Measurements from ENCODE around the gene PLCH1.

PLCH1 gene

GRCh38 chr3:155790272-155790925 is 45.5 kb upstream of the PLCH1 start:
- Histone ChIP-seq H3K4me1 (ENCODE audit: insufficient read depth, low read length, severe bottlenecking) (no peaks in the 10 kb centered on the region), H3F3A (ENCODE audit: insufficient read depth, low read length) (no peaks in the 10 kb centered on the region), H3K36me3 (ENCODE audit: insufficient read depth, low read length) (peaks cover 12% of the 10 kb centered on the region), H3K4me3 (ENCODE audit: low read depth, low read length, poor library complexity, severe bottlenecking) (no peak overlapping the region), H3K9ac (ENCODE audit: low read length) (no peak overlapping the region), H3K9me3 (ENCODE audit: low read length) (0 out of 2 replicates have a peak, but pooled peaks cover 3% of the 10 kb centered on the region), H3K27me3 (ENCODE audit: insufficient read depth, low read length) (no peaks in the 10 kb centered on the region), H3K4me2 (ENCODE audit: low read length) (no peak overlapping the region), H3K27ac (ENCODE audit: low read depth, low read length, poor library complexity, severe bottlenecking) (no peak overlapping the region), H3K79me2 (ENCODE audit: insufficient read depth, low read length) (no peaks in the 10 kb centered on the region), H2AFZ (ENCODE audit: low read length) (no peak overlapping the region), H3K9me2 (ENCODE audit: low read depth, low read length) (no peaks in the 10 kb centered on the region), H4K20me1 (ENCODE audit: insufficient read depth, low read length) (no peaks in the 10 kb centered on the region)
- no peak for TF ChIP-seq CTCF (IDR thresholded peaks at IDR 0.05; ENCODE audit: low read length)
- TF ChIP-seq EZH2 (IDR thresholded peaks at IDR 0.05; ENCODE audit: borderline replicate concordance, low read length): no peak

GRCh38 chr3:155785662-155786295 is 40.9 kb upstream of the PLCH1 start:
- no peaks in the 10 kb centered on the region for H3K79me2 ChIP-seq (ENCODE audit: insufficient read depth, low read length)
- H3K4me3 ChIP-seq (ENCODE audit: low read depth, low read length, poor library complexity, severe bottlenecking): no peak overlapping the region
- TF ChIP-seq EZH2 (IDR thresholded peaks at IDR 0.05; ENCODE audit: borderline replicate concordance, low read length): no peak
- TF ChIP-seq CTCF (IDR thresholded peaks at IDR 0.05; ENCODE audit: low read length): no peak
- no peaks in the 10 kb centered on the region for H3K9me2 ChIP-seq (ENCODE audit: low read depth, low read length)
- no peaks in the 10 kb centered on the region for H3F3A ChIP-seq (ENCODE audit: insufficient read depth, low read length)
- no peaks in the 10 kb centered on the region; the same call in 1 of the 2 replicates for H3K36me3 ChIP-seq (ENCODE audit: insufficient read depth, low read length)
- H3K4me1 ChIP-seq (ENCODE audit: insufficient read depth, low read length, severe bottlenecking): no peaks in the 10 kb centered on the region
- H3K9me3 ChIP-seq (ENCODE audit: low read length): peaks cover 13% of the 10 kb centered on the region
- H3K4me2 ChIP-seq (ENCODE audit: low read length): no peak overlapping the region
- no peaks in the 10 kb centered on the region for H4K20me1 ChIP-seq (ENCODE audit: insufficient read depth, low read length)
- H3K27ac ChIP-seq (ENCODE audit: low read depth, low read length, poor library complexity, severe bottlenecking): no peak overlapping the region
- no peak overlapping the region for H2AFZ ChIP-seq (ENCODE audit: low read length)
- no peaks in the 10 kb centered on the region for H3K27me3 ChIP-seq (ENCODE audit: insufficient read depth, low read length)
- no peak overlapping the region for H3K9ac ChIP-seq (ENCODE audit: low read length)

- Histone ChIP-seq H3K27ac (ENCODE audit: low read depth, low read length, poor library complexity, severe bottlenecking) (no peak overlapping the region), H3K4me1 (ENCODE audit: insufficient read depth, low read length, severe bottlenecking) (no peaks in the 10 kb centered on the region), H3K9me3 (ENCODE audit: low read length) (peaks cover 10% of the 10 kb centered on the region), H3K36me3 (ENCODE audit: insufficient read depth, low read length) (no peaks in the 10 kb centered on the region; the same call in 1 of the 2 replicates), H3K79me2 (ENCODE audit: insufficient read depth, low read length) (no peaks in the 10 kb centered on the region), H3K9ac (ENCODE audit: low read length) (no peak overlapping the region), H3F3A (ENCODE audit: insufficient read depth, low read length) (no peaks in the 10 kb centered on the region), H4K20me1 (ENCODE audit: insufficient read depth, low read length) (no peaks in the 10 kb centered on the region), H3K4me2 (ENCODE audit: low read length) (no peak overlapping the region), H3K27me3 (ENCODE audit: insufficient read depth, low read length) (no peaks in the 10 kb centered on the region), H3K4me3 (ENCODE audit: low read depth, low read length, poor library complexity, severe bottlenecking) (no peak overlapping the region), H2AFZ (ENCODE audit: low read length) (no peak overlapping the region), H3K9me2 (ENCODE audit: low read depth, low read length) (no peaks in the 10 kb centered on the region)
- TF ChIP-seq CTCF (IDR thresholded peaks at IDR 0.05; ENCODE audit: low read length) (no peak), EZH2 (IDR thresholded peaks at IDR 0.05; ENCODE audit: borderline replicate concordance, low read length) (no peak)
Observed at GRCh38 chr3:155782390-155782953, 37.6 kb upstream of the PLCH1 start.
